GM18909 (cell line): ENCODE data around the gene ETS1.

ENCODE experiments used
- ATAC-seq: cut with Tn5 transposase; IDR thresholded peaks from one replicate; pipeline ENCODE4 v1.9.1; 2021; ENCODE audit warnings: mild to moderate bottlenecking; ENCODE audit not compliant: unreplicated experiment, poor library complexity

The ETS1 gene

GRCh38 chr11:128506999-128507611 lies 80.3 kb downstream of the ETS1 start:
- peak; percentile 40 for ATAC-seq

GRCh38 chr11:128506356-128506755 lies 81.0 kb downstream of the ETS1 start:
- no peak for ATAC-seq

GRCh38 chr11:128505449-128506065 lies 81.8 kb downstream of the ETS1 start:
- ATAC-seq = no peak

GRCh38 chr11:128504486-128504885 lies 82.9 kb downstream of the ETS1 start:
- no peak for ATAC-seq

- no peak for ATAC-seq
Measured at GRCh38 chr11:128503245-128503991, 83.9 kb downstream of the ETS1 start.

- no peak for ATAC-seq
Measured at GRCh38 chr11:128502726-128503125, 84.6 kb downstream of the ETS1 start.

- ATAC-seq = no peak
Measured at GRCh38 chr11:128501632-128502549, 85.5 kb downstream of the ETS1 start.

GRCh38 chr11:128501008-128501407 lies 86.3 kb downstream of the ETS1 start:
- no peak for ATAC-seq

- no peak for ATAC-seq
Measured at GRCh38 chr11:128500493-128500892, 86.9 kb downstream of the ETS1 start.

- ATAC-seq = no peak
Measured at GRCh38 chr11:128499613-128500253, 87.6 kb downstream of the ETS1 start.

- ATAC-seq = no peak
Measured at GRCh38 chr11:128498721-128499245, 88.6 kb downstream of the ETS1 start.

GRCh38 chr11:128497776-128498095 lies 89.6 kb downstream of the ETS1 start:
- ATAC-seq = no peak

GRCh38 chr11:128497061-128497775 lies 90.1 kb downstream of the ETS1 start:
- peak; percentile 82 for ATAC-seq

- peak; percentile 30 for ATAC-seq
Measured at GRCh38 chr11:128496692-128497060, 90.7 kb downstream of the ETS1 start.

GRCh38 chr11:128496249-128496648 lies 91.1 kb downstream of the ETS1 start:
- no peak for ATAC-seq

- no peak for ATAC-seq
Measured at GRCh38 chr11:128494418-128495332, 92.7 kb downstream of the ETS1 start.

- no peak for ATAC-seq
Measured at GRCh38 chr11:128493570-128493965, 93.8 kb downstream of the ETS1 start.

- no peak for ATAC-seq
Measured at GRCh38 chr11:128492903-128493569, 94.3 kb downstream of the ETS1 start.
